HL-60 (cell line): ENCODE results near the gene CPNE2.

Experiments
- GABPA ChIP-seq: IDR thresholded peaks from 2 replicates; pipeline ENCODE4 v1.6.1; 2012; ENCODE audit warnings: low read depth
- POLR2AphosphoS5 ChIP-seq: IDR thresholded peaks from 2 replicates; pipeline ENCODE4 v1.6.1; 2012; ENCODE audit warnings: low read depth
- SPI1 ChIP-seq: IDR thresholded peaks from 2 replicates; pipeline ENCODE4 v1.6.1; 2012; ENCODE audit warnings: low read depth, mild to moderate bottlenecking, borderline replicate concordance
- TF ChIP-seq, protein P1 (sequence below): IDR thresholded peaks from one replicate; pipeline ENCODE4 v1.5.1; 2011; ENCODE audit warnings: low read length, control low read depth, inconsistent platforms; ENCODE audit not compliant: insufficient read depth

DNA sequence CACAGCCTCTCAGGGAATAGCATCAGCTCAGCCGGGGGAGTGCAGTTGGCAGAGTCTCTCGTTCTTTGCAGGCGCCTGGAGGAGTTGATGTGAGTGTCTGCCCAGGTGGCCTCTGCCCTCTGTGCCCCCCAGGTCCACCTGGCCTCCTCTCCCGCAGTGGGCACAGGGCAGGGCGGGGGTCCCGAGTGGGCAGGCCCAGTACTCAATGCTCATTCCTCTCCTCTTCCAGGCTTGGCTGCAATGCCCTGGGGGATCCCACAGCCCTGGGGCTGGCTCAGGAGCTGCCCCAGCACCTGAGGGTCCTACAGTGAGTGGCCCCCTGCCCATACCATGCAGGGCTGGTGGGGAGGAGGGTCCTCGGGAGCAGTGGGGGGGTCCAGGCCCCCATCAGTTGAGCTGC is 14.7 kb upstream of the CPNE2 start:
- TF ChIP-seq POLR2AphosphoS5 (no peak), GABPA (no peak), SPI1 (no peak)
- TF ChIP-seq, protein P1, sequence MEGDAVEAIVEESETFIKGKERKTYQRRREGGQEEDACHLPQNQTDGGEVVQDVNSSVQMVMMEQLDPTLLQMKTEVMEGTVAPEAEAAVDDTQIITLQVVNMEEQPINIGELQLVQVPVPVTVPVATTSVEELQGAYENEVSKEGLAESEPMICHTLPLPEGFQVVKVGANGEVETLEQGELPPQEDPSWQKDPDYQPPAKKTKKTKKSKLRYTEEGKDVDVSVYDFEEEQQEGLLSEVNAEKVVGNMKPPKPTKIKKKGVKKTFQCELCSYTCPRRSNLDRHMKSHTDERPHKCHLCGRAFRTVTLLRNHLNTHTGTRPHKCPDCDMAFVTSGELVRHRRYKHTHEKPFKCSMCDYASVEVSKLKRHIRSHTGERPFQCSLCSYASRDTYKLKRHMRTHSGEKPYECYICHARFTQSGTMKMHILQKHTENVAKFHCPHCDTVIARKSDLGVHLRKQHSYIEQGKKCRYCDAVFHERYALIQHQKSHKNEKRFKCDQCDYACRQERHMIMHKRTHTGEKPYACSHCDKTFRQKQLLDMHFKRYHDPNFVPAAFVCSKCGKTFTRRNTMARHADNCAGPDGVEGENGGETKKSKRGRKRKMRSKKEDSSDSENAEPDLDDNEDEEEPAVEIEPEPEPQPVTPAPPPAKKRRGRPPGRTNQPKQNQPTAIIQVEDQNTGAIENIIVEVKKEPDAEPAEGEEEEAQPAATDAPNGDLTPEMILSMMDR = no peak
